Activated naive CD4-positive, alpha-beta T cell treated with anti-CD3 and anti-CD28 coated beads, Interleukin-2, amount 10 ng/mL, durations not matched to agents 5 hours and 36 hours (primary cell): Measurements from ENCODE around the gene RTKN. TPM values are rescaled to one million over a fixed set of nuclear protein-coding genes. Genes with fewer than 3 reads are reported as not detected.

Source experiments
- total RNA-seq, 2 experiments: library from RNA; stranded (reverse); gene quantifications; one replicate each; pipeline ENCODE4 v1.2.3, GENCODE V29; 2021

The RTKN gene, protein sequence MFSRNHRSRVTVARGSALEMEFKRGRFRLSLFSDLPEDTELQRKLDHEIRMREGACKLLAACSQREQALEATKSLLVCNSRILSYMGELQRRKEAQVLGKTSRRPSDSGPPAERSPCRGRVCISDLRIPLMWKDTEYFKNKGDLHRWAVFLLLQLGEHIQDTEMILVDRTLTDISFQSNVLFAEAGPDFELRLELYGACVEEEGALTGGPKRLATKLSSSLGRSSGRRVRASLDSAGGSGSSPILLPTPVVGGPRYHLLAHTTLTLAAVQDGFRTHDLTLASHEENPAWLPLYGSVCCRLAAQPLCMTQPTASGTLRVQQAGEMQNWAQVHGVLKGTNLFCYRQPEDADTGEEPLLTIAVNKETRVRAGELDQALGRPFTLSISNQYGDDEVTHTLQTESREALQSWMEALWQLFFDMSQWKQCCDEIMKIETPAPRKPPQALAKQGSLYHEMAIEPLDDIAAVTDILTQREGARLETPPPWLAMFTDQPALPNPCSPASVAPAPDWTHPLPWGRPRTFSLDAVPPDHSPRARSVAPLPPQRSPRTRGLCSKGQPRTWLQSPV
- total RNA-seq = under 1 TPM; 0.81 to 0.84 TPM

GRCh38 chr2:74441690-74442482 is at the start of gene RTKN:
Gene RTKN (minus strand): TSS chr2:74441937. CDS start chr2:74441816, 121 bp downstream.

DNA sequence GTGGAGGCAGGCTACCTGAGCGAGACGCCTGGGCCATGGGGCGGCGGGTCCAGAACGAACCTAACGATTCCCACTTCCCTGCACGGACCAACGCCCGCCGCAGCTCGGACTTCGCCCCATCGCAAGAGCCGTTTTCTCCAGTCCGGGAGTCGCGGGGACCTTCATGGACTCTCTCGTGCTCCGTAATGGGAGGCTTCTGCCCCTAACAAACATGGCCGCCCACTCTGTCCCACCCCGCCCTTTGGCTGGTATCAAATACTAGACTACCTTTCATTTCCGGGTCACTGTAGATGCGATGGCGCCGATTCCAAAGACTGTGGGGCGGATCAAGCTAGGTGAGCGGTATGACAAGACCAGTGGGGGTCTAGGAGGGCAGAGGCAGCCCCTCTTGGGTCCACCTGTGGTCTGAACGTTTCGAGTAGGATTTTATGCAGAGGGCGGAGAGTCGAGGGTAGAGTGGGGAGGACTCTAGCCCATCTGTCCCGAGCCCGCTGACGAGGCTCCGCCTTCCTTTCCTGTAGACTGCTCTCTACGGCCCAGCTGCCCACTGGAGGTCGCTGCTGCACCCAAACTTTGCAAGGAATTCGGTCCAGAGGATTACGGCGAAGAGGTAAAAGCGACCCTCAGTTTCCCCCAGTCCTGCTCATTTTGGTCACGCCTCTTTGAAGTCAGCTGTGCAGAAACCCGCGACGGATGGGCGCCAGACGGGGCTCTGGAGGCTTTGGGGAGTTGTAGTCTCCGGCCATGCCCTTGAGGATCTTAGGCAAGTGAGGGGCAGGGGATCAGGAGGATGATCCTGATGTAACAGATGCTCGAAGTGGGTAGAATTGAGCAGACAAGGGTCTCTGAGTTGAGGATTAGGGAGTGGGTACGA is 41.3 kb upstream of the RTKN start, which contains the start of the genes CCDC142 and TTC31:
TSS of gene CCDC142 (minus strand) at position 198 of the 874 bp plus-strand sequence. CDS start at position 37, 161 bp downstream.
TSS of gene TTC31 (plus strand) at position 281 of the 874 bp plus-strand sequence. CDS start at position 296, 15 bp downstream.

DNA sequence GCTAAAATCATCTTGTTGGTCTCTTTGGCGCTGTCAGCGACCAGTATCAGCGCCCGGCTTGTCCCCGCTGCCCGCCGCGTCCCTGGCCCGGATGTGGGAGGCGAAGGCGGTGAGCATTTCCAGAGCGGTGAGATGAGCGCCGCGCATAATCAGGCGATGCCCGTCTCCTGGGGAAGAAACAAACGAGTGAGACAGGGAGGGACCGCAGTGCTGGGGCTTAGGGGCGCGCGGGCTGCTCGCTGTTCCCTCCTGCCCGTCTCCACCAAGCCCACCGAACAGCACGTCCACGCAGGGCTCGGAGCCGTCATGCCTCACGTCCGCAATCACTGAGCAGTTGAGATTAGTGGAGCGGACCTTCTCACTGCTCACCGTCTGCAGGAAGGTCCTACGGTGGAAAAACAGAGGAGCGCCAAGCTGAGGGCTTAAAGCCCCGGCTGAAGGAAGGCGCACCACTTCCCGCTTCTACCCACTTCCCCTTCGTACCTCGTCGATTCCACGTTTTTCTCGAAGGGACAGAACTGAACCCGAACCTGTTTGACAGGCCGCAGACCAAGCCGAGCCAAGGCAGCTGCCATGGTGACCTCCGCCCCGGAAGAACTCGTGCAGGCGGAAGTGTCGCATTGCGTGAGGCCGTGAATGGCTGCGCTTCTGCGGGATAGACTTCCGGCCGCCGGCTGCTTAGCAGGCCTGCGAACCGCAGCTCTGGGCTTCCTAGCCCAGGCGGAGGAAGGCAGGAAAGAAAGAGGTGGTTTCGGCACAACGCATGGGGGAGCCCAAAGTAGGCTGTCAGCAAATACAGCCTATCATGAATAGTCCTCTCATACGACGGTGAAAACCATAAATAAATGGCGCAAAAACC is 30.6 kb upstream of the RTKN start, which contains the start of gene MRPL53:
TSS of gene MRPL53 (minus strand) at position 595 of the 859 bp plus-strand sequence. CDS start at position 575, 20 bp downstream.

DNA sequence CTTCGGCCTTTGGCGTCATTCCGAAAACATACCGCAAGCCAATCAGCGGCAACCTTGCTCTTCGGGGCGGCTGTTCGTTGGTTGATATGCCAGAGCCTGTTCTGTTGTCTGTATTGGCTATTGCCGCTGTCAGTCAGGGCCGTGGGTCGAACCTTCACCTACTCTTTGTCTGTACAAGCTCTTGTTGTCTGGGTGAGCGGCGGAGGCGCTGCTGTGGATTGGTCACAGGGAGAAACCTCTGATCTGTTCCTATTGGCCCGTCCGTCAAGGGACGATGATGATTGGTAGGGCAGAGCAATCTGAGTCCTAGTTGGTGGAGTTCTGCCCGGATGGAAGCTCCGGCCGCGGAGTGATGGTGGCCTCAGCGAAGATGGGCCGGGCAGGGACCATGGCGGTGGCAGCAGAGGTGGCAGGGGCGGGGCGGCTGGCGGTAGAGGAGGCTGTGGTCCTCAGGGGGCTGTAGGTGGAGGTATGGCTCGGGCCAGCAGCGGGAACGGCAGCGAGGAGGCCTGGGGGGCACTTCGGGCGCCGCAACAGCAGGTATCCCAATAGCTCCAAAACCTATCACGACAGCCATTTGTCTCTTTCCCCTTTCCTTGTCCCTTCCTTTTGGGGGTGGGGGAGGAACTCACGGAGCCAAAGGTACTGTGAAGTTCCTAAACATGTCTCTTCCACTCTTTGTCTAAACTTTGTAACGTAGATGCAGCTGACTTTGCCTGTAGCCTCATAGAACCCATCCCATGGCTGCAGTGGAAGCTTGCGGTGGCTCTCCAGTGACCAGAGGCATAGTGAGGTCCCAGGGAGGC is 16.6 kb upstream of the RTKN start, which contains the start of gene WBP1:
TSS of gene WBP1 (plus strand) at position 307 of the 806 bp plus-strand sequence. CDS start at position 472, 165 bp downstream.

GRCh38 chr2:74454654-74455511 is 13.1 kb upstream of the RTKN start, which contains the start of gene INO80B:
Gene INO80B (plus strand): TSS chr2:74455087. CDS start chr2:74455117, 30 bp downstream.

DNA sequence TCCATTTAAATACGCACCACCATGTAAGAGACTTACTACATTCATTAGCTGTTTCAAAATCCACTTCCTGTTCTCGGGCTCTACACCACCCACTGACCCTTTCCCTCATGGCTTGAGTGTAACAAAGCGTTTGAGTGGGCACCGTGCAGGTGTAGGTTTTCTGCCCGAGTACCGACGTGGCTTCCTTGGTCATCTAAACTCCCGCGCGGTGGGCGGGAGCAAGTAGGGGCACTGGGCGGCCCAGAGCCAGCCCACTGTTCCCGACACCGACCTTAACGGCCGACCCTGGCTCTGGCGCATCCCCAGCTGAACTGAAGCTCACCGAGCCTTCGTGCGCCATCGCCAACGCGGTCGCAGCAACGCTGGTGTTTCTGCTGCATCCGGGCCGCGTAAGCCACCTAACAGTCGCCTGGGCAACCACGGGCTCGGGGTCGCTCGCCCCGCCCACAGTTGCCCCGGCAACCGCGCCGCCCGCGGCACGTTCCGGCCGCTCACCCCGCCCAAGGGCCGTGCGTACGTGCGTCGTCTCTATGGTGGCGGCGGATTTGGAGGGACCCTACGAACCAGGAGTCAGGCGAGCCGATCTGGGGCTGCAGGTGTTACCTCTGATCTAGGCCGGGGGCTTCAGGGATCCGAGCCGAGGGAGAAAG is 20.4 kb downstream of the RTKN start, which contains the start of the genes C2orf81 and WDR54:
TSS of gene C2orf81 (minus strand) at position 399 of the 650 bp plus-strand sequence. CDS start at position 340, 59 bp downstream.
TSS of gene WDR54 (plus strand) at position 510 of the 650 bp plus-strand sequence. CDS start 424 bp downstream, outside the sequence.

GRCh38 chr2:74379851-74380789 is 61.6 kb downstream of the RTKN start, which contains the start of gene DCTN1:
Gene DCTN1 (minus strand): TSS chr2:74380311. CDS start chr2:74380037, 274 bp downstream.

Other genes starting within 250 kb of the RTKN start
- gene MTHFD2, start 243.3 kb downstream of the RTKN start, total RNA-seq = 100 to 1,000 TPM; 111 to 116 TPM
- 1 to 10 TPM; 2.8 to 4.6 TPM for gene SLC4A5, start 98.5 kb downstream of the RTKN start, total RNA-seq
- 100 to 1,000 TPM; 104 to 111 TPM for gene DCTN1, start 61.6 kb downstream of the RTKN start, total RNA-seq
- gene C2orf81, start 20.3 kb downstream of the RTKN start, total RNA-seq = 1 to 10 TPM; 3.3 to 3.8 TPM
- gene WDR54, start 20.2 kb downstream of the RTKN start, total RNA-seq = 10 to 100 TPM; 78.2 to 79.5 TPM
- 10 to 100 TPM; 42.9 to 47.0 TPM for gene INO80B, start 13.2 kb upstream of the RTKN start, total RNA-seq
- 10 to 100 TPM; 54.2 to 57.3 TPM for gene WBP1, start 16.5 kb upstream of the RTKN start, total RNA-seq
- gene MOGS, start 23.4 kb upstream of the RTKN start, total RNA-seq = 10 to 100 TPM; 65.6 to 65.7 TPM
- 100 to 1,000 TPM; 122 to 123 TPM for gene MRPL53, start 30.7 kb upstream of the RTKN start, total RNA-seq
- 10 to 100 TPM; 24.8 to 26.2 TPM for gene CCDC142, start 41.1 kb upstream of the RTKN start, total RNA-seq
- gene TTC31, start 41.1 kb upstream of the RTKN start, total RNA-seq = 10 to 100 TPM; 38.3 to 44.5 TPM
- under 1 TPM in 1 of 2 experiments, not detected in 1; 0.35 TPM for gene LBX2, start 57.7 kb upstream of the RTKN start, total RNA-seq
- 10 to 100 TPM; 26.2 to 29.8 TPM for gene PCGF1, start 65.8 kb upstream of the RTKN start, total RNA-seq
- gene TLX2, start 72.5 kb upstream of the RTKN start, total RNA-seq = under 1 TPM; 0.55 to 0.63 TPM
- gene DQX1, start 84.3 kb upstream of the RTKN start, total RNA-seq = under 1 TPM; 0.10 to 0.26 TPM
- gene AUP1, start 87.8 kb upstream of the RTKN start, total RNA-seq = 100 to 1,000 TPM; 109 to 110 TPM
- gene HTRA2, start 88.0 kb upstream of the RTKN start, total RNA-seq = 10 to 100 TPM; 39.7 to 44.2 TPM
- gene LOXL3, start 112.0 kb upstream of the RTKN start, total RNA-seq = under 1 TPM; 0.07 to 0.10 TPM
- 10 to 100 TPM; 28.2 to 30.7 TPM for gene DOK1, start 112.8 kb upstream of the RTKN start, total RNA-seq
- gene M1AP, start 206.4 kb upstream of the RTKN start, total RNA-seq = not detected
- 1 to 10 TPM; 6.5 to 6.9 TPM for gene SEMA4F, start 212.3 kb upstream of the RTKN start, total RNA-seq